DMS153 treated with DMSO at 0.1 percent for 48 hours (cell line): ENCODE results near the gene NAA25.

Experiments used
- DNase-seq: peaks from one replicate; lab custom pipeline; 2025; ENCODE audit not compliant: unreplicated experiment; lab: John Stamatoyannopoulos, UW

NAA25 gene

DNA sequence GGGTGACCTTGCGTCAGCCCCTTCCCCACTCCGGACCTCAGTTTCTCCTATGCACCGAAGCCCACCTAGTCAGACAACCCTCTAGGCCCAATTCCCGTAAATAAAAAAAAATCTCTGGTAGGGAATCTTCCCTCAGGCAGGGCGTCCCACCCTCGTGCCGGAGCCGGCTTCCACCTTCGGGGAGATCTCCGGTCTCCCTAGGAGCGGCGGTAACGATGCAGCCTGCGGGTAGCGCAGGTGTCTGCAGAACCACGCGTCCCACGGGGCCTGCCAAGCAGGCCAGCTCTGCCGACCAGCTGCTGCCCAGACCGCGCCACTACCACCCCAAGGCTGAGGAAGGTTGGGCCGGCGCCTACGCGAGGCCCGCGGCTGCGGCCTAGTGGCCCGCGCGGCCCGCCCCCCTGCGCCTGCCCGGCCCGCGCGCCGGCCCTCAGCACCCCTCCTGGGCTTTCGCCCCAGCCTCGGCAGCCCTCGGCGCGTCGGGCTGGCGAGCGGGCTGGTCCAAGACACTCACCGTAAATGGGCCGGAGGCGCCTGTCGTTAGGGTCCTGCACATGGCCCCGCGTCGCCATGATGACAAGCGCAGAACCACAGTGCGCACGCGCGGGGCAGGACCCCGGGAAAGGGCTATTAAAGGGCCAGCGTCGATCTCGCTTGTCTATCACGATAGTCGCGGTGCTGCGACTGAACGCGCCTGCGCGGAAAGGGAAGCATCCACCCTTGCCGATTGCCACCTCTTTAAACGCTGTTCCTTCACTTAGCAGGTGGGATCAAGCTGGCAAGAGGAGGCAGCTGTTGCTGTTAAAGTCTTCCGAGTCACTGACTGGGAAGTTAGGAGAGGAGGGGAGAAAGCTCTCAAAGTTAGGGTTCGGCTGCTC, at the start of gene NAA25:
TSS of gene NAA25 (minus strand) at position 582 of the 878 bp plus-strand sequence. CDS start at position 572, 10 bp downstream.
- peak; percentile 55 for DNase-seq

- DNase-seq = no peak
Observed at GRCh38 chr12:112153893-112154219, 45.3 kb upstream of the NAA25 start.

DNA sequence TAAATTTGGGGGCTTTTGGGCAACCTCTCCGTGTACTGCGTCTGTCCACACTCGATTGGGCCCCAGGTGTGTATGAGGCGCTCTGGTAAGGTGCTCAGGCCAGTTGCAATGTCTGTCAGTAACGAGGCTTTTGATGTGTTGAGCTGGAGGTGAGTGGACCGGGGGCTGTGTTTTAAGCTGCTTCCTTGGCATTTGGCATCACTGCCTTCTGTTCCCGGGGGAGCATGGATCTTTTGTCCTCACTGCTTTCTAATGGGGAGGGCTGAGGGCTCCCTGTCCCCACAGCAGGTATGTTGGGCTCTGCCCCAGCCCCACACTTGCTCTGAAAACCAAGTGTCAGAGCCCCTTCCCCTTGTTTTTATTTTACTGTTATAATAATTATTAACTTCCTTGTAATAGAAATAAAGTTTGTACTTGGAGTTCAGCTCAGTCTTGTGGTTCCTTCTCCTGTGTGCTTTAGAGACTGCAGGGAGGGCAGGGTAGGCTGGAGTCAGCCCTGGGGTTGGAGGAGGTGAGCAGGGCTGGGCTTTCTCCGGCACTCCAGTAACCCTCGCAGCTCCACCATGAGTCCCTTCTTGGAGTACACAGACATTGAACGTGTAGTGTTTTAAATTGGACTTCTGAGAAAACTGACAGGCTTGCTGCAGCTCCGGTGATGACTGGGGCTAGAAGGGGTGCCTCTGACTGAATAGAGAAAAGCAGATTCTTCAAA, 44.8 kb upstream of the NAA25 start:
- DNase-seq = no peak

DNA sequence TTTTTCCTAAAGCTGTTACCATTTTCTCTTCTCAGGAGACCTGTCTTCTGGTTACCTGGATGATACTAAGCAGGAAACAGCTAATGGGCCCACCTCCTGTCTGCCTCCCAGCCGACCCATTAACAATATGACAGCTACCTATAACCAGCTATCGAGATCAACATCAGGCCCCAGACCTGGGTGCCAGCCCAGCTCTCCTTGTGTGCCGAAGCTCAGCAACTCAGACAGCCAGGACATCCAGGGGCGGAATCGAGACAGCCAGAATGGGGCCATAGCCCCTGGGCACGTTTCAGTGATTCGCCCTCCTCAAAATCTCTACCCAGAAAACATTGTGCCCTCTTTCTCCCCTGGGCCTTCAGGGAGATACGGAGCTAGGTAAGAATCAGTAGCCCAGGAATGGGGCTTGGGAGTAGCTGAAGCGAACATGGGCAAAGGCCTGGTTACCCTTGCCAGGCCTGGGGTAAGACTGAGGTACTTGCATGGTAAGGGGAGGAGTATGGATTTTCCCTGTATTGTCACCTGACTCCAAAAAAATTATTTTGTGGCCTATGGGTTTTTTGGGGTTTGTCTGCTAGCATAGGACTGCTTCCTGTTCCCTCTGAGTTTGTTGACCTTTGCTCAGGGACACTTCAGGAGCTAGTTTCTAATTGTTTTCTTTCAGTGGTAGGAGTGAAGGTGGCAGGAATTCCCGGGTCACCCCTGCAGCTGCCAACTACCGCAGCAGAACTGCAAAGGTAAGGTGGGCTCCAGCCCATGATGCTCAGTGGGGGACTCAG, 43.4 kb upstream of the NAA25 start:
- no peak for DNase-seq

GRCh38 chr12:112149596-112149995, 41.0 kb upstream of the NAA25 start:
- no peak for DNase-seq

DNA sequence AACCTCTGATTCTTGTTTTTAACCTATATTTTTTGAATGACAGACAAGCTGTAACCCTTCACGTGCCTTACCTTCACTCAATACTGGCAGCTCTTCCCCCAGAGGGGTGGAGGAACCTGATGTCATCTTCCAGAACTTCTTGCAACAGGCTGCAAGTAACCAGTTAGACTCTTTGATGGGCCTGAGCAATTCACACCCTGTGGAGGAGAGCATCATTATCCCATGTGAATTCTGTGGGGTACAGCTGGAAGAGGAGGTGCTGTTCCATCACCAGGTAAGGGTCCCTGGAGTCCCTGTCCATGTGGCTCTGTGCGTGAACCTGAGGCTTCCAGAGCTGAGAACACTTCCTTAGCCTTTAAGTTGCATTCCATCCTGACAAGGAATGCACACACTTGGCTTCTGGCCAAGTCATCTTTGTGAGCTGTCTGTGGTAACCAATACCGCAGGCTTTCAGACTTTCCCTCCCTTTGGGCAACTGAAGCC, 39.5 kb upstream of the NAA25 start:
- no peak for DNase-seq

GRCh38 chr12:112146123-112146522, 37.5 kb upstream of the NAA25 start:
- no peak for DNase-seq

DNA sequence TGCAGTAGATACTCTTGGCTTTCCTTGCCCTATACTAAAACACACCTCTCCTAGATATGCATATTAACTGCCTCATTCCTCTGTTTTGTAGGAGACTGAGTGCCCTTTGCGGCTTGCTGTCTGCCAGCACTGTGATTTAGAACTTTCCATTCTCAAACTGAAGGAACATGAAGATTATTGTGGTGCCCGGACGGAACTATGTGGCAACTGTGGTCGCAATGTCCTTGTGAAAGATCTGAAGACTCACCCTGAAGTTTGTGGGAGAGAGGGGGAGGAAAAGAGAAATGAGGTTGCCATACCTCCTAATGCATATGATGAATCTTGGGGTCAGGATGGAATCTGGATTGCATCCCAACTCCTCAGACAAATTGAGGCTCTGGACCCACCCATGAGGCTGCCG, 32.1 kb upstream of the NAA25 start:
- no peak for DNase-seq

GRCh38 chr12:112134731-112135130, 26.1 kb upstream of the NAA25 start:
- no peak for DNase-seq

GRCh38 chr12:112133418-112133817, 24.8 kb upstream of the NAA25 start:
- DNase-seq = no peak

- no peak for DNase-seq
Observed at GRCh38 chr12:112131686-112132085, 23.1 kb upstream of the NAA25 start.

GRCh38 chr12:112130441-112130998, 21.9 kb upstream of the NAA25 start:
- DNase-seq = no peak

GRCh38 chr12:112126911-112127310, 18.3 kb upstream of the NAA25 start:
- no peak for DNase-seq

DNA sequence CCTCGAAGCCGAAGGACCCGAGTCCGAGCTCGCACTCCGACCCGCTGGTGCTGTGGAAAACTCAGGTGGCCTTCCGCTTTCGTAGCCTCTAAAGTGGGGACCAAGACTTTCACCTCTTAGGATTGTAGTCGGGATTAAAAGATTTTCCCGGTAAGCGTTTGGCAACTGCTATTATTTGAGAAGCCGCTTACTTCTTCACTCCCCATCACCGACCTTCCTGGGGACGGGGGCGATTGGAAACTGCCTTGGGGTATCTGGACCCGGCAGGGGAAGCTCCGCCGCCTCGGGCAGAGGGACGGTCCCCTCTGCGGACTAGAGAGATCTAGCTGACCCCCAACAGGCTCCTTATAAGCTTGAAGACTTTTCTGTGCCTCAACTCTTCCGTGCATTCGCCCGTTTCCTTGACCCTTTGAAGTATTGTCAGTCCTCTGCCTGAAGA, 17.4 kb upstream of the NAA25 start:
- no peak for DNase-seq

- peak; percentile 95 for DNase-seq
Observed at GRCh38 chr12:112125250-112125999, 16.8 kb upstream of the NAA25 start, which contains the start of gene TRAFD1. Gene TRAFD1, plus strand, starts transcription at chr12:112125560. Its CDS starts 4,963 bp downstream, at chr12:112130523.

DNA sequence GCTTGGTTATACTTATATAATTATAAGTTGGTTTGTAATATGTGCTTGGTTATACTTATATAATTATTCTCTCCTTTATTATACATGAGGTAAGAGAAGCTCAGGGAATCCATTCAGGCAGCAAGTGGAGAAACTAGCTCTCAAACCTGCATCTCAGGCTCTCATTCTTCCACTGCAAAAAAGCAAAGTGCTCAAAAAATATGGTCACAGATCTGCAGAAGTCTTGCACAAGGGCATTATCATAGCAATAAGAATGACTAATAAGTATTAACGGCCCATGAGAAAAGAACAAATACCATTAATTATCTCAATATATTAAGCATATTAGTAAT, 16.3 kb upstream of the NAA25 start:
- no peak for DNase-seq

DNA sequence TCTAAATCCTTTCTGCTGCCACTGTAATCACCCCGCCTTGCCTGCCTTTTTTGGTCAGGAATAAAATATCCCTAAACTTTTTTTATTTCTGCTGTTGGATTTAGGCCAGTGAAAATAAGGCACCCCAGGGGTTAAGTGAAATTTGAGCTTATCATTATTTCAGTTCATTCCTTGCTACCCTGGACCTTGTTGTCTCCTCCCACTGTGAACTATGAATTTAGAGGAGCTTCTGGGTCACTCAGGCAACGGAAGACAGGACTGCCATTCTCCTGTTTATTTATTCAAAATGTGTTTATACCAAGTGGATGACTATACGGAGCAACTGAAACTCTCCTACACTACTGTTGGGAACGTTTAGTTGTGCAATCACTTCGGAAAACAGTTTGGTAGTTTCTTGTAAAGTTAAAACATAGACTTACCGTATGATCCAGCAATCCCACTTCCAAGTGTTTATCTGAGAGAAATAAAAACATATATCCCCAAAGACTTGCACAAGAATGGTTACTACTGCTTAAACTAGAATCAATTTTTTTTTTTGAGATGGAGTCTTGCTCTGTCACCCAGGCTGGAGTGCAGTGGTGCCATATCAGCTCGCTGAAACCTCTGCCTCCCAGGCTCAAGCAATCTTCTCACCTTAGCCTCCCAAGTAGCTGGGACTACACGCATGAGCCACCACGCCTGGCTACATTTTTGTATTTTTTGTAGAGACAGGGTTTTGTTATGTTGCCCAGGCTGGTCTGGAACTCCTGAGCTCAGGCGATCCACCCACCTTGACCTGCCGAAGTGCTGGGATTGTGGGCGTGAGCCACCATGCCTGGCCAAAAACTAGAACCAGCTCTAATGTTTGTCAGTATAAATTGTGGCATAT, 14.5 kb upstream of the NAA25 start:
- no peak for DNase-seq

DNA sequence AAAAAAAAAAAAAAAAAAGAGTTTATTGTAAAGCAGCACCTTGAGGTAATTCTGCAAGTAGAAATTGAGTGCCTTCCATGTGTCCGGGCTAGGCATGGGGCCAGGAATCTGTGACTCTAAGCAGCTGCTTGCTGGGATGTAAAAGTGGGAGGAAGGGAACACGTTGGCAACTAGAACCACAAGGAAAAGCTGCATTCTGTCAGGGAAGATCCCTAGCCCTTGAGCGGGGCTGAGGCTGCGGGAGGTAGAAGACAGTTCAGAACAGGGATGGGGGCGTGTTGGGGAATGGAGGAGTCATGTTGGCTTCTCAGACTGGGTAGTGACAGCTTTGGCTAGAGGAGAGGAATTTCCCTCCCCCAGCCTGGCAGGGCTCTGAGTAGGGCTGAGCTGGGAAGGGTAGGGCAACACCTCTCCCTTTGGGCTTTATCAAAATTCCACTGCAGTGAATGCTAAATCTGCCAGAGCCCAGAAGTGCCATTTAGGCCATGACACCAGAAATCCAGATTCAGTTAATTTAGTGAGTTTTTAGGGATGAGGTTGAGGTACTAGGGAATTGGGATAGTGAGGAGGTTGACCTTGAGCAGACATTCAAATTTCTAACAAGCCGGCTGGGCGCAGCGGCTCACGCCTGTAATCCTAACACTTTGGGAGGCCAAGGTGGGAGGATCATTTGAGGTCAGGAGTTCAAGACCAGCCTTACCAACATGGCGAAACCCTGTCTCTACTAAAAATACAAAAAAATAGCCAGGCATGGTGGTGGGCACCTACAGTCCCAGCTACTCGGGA, 13.4 kb upstream of the NAA25 start:
- DNase-seq = no peak

DNA sequence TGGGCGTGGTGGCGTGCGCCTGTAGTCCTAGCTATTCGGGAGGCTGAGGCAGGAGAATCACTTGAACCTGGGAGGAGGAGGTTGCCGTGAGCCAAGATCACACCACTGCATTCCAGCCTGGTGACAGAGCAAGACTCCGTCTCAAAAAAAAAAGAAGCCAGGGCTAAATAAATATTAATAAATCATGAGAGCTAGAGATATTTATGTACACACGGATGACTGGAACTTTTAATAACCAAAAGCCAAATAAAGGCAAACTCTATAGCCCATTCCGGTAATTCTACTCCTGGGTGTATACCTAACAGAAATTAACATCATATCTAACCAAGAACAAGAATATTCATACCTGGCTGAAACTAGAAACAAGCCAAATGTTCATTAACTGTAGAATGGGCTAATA, 9.1 kb upstream of the NAA25 start:
- no peak for DNase-seq
